HG03103 (cell line): ENCODE results near the gene GLMN.

ENCODE experiments used
- ATAC-seq: cut with Tn5 transposase; IDR thresholded peaks from one replicate; pipeline ENCODE4 v1.9.1; 2021; ENCODE audit warnings: low read depth; ENCODE audit not compliant: unreplicated experiment

Gene GLMN

DNA sequence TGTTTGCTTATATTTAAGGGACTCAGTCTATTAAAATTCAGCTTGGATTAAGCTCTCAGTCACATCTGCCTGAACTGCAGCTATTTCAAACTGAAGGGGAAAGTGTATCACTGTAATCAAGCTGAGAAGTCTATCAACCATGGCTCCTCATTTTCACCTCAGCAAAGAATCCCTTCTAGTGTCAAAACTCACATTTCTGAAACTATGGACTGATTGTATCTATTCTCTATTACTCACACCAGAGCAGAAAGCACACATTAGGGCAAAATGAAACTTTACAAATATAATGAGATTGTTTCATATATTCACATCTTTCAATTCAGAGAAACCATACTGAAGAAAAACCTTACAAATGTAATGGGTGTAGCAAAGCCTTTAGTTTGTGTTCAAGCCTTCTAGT is 95.7 kb downstream of the GLMN start:
- ATAC-seq: no peak

GRCh38 chr1:92201973-92202372 is 96.8 kb downstream of the GLMN start:
- no peak for ATAC-seq
